Mesendoderm (in vitro differentiated cells): ENCODE measurements around the gene ABHD14A.

Source experiments
- DNase-seq: peaks from one replicate; pipeline ENCODE4 v3.0.0; 2013
- H2AK5ac ChIP-seq: 2 replicates; pipeline ENCODE4 v1.6.1; 2013; ENCODE audit warnings: low read length, inconsistent platforms
- H2BK120ac ChIP-seq: 2 replicates; pipeline ENCODE4 v1.6.1; 2013; ENCODE audit warnings: low read depth, mild to moderate bottlenecking, low read length, moderate library complexity, mixed read lengths
- H2BK15ac ChIP-seq: replicated peaks from 2 replicates; pipeline ENCODE4 v1.6.1; 2013; ENCODE audit warnings: low read depth, mild to moderate bottlenecking, moderate library complexity
- H2BK5ac ChIP-seq: 2 replicates; pipeline ENCODE4 v1.6.1; 2013; ENCODE audit warnings: low read length, inconsistent platforms
- H3K18ac ChIP-seq: 2 replicates; pipeline ENCODE4 v1.6.1; 2013; ENCODE audit warnings: mild to moderate bottlenecking, low read length, mixed read lengths
- H3K23ac ChIP-seq: one replicate; pipeline ENCODE4 v1.6.1; 2013; ENCODE audit warnings: low read length
- H3K27ac ChIP-seq: 2 replicates; pipeline ENCODE4 v1.5.1; 2013; ENCODE audit warnings: low read depth, mild to moderate bottlenecking, inconsistent platforms, low read length, moderate library complexity
- H3K27me3 ChIP-seq: 2 replicates; pipeline ENCODE4 v1.6.1; 2013; ENCODE audit warnings: low read length, control low read depth, mild to moderate bottlenecking, inconsistent platforms; ENCODE audit not compliant: insufficient read depth, poor library complexity
- H3K36me3 ChIP-seq: 2 replicates; pipeline ENCODE4 v1.6.1; 2013; ENCODE audit warnings: low read length, inconsistent platforms; ENCODE audit not compliant: control insufficient read depth, insufficient read depth
- H3K4ac ChIP-seq: one replicate; pipeline ENCODE4 v1.6.1; 2013; ENCODE audit warnings: low read depth, mild to moderate bottlenecking, low read length, moderate library complexity
- H3K4me1 ChIP-seq: 2 replicates; pipeline ENCODE4 v1.6.1; 2013; ENCODE audit warnings: low read depth, low read length, inconsistent platforms; ENCODE audit not compliant: control insufficient read depth
- H3K4me2 ChIP-seq: 2 replicates; pipeline ENCODE4 v1.6.1; 2013; ENCODE audit warnings: low read length
- H3K4me3 ChIP-seq: 2 replicates; pipeline ENCODE4 v1.5.1; 2013; ENCODE audit warnings: mild to moderate bottlenecking, low read length
- H3K56ac ChIP-seq: one replicate; pipeline ENCODE4 v1.6.1; 2013; ENCODE audit warnings: low read length
- H3K79me1 ChIP-seq: 2 replicates; pipeline ENCODE4 v1.6.1; 2013; ENCODE audit warnings: low read length, inconsistent platforms
- H3K79me2 ChIP-seq: 2 replicates; pipeline ENCODE4 v1.6.1; 2013; ENCODE audit warnings: mild to moderate bottlenecking, low read length; ENCODE audit not compliant: control insufficient read depth, insufficient read depth
- H3K9ac ChIP-seq: 2 replicates; pipeline ENCODE4 v1.6.1; 2013; ENCODE audit warnings: low read length, inconsistent platforms
- H4K5ac ChIP-seq: one replicate; pipeline ENCODE4 v1.6.1; 2013; ENCODE audit warnings: low read length
- H4K8ac ChIP-seq: one replicate; pipeline ENCODE4 v1.6.1; 2013; ENCODE audit warnings: low read depth, mild to moderate bottlenecking, control low read depth, low read length, moderate library complexity
- WGBS: extraction: QIAGEN DNeasy Blood & Tissue Kit; methylation state at CpG from one replicate; pipeline ENCODE4 v1.1.7; 2013; ENCODE audit warnings: low lambda C conversion rate, missing lambda C conversion rate; ENCODE audit not compliant: insufficient coverage; ENCODE audit errors: extremely low coverage; 5-methylcytosine and 5-hydroxymethylcytosine counted together

ABHD14A gene

DNA sequence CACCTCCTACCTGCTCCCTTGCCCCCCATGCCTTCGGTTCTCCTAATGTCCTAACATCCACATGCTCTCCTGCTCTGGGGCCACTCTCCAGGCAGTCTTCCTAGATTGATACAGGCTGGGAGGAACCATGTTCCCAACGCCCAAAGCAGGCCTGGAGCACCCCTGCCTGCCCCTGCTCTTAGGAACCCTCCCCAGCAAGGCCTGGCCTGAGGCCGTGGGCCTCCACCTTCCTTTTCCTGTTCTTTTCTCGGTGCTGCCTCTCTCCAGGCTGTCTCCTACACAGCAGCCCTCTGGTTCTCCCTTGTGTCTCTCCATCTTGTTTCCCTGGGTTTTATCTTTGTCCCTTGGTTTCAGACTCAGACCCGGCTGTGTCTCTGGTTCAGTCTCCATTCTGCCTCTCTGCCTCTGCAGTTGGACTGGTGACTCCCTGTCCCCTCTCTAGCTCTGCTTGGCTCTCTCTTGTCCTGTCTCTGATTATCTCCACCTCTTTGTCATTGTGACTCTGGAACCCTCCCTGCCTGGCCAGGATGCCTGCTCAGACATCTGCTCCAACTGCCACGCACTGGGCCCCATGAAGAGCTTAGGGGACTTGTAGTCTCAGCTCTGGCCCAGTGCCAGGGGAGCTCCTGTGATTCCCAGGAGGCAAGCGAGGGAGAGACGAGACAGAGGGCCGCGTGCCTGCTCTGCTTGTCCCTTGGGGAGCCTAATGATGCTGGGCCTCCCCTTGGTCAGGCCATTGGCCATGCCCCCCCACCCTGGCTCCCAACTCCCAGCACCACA lies 46.8 kb downstream of the ABHD14A start:
- Histone ChIP-seq H3K27me3 (no peaks in the 10 kb centered on the region), H3K56ac (no peak overlapping the region), H3K4me1 (no peaks in the 10 kb centered on the region), H3K79me2 (no peaks in the 10 kb centered on the region), H4K8ac (no peak overlapping the region), H3K23ac (peak overlapping the region; percentile 57), H4K5ac (no peak overlapping the region), H3K4me3 (no peak overlapping the region), H2BK120ac (no peak overlapping the region), H3K9ac (no peak overlapping the region), H3K27ac (no peak overlapping the region), H3K4ac (no peak overlapping the region), H2BK5ac (no peak overlapping the region), H3K18ac (no peak overlapping the region), H3K79me1 (no peaks in the 10 kb centered on the region), H2AK5ac (no peak overlapping the region), H2BK15ac (no peak overlapping the region), H3K36me3 (no peaks in the 10 kb centered on the region), H3K4me2 (no peak overlapping the region)
- no CpG with 5 or more reads among the region's 10 CpGs for WGBS
- no peak for DNase-seq

GRCh38 chr3:52022323-52023100 lies 47.6 kb downstream of the ABHD14A start:
- Histone ChIP-seq H3K79me2 (no peaks in the 10 kb centered on the region), H3K4me1 (no peaks in the 10 kb centered on the region), H3K56ac (no peak overlapping the region), H2AK5ac (no peak overlapping the region), H3K27me3 (no peaks in the 10 kb centered on the region), H3K23ac (no peak overlapping the region), H3K27ac (no peak overlapping the region), H3K4me3 (no peak overlapping the region), H2BK5ac (no peak overlapping the region), H3K4ac (no peak overlapping the region), H3K4me2 (no peak overlapping the region), H2BK15ac (no peak overlapping the region), H3K36me3 (no peaks in the 10 kb centered on the region), H3K79me1 (no peaks in the 10 kb centered on the region), H4K5ac (no peak overlapping the region), H3K18ac (no peak overlapping the region), H4K8ac (no peak overlapping the region), H2BK120ac (no peak overlapping the region), H3K9ac (no peak overlapping the region)
- no CpG with 5 or more reads among the region's 20 CpGs for WGBS
- no peak for DNase-seq

GRCh38 chr3:52023101-52023770 lies 48.4 kb downstream of the ABHD14A start:
- Histone ChIP-seq H3K4me3 (no peak overlapping the region), H3K4me1 (no peaks in the 10 kb centered on the region), H4K5ac (no peak overlapping the region), H3K23ac (no peak overlapping the region), H3K4me2 (no peak overlapping the region), H3K27me3 (no peaks in the 10 kb centered on the region), H3K79me1 (no peaks in the 10 kb centered on the region), H2BK15ac (no peak overlapping the region), H3K27ac (no peak overlapping the region), H4K8ac (no peak overlapping the region), H3K18ac (no peak overlapping the region), H2BK5ac (no peak overlapping the region), H3K9ac (no peak overlapping the region), H2AK5ac (no peak overlapping the region), H3K56ac (no peak overlapping the region), H3K36me3 (no peaks in the 10 kb centered on the region), H3K79me2 (no peaks in the 10 kb centered on the region), H3K4ac (no peak overlapping the region), H2BK120ac (no peak overlapping the region)
- no CpG with 5 or more reads among the region's 3 CpGs for WGBS
- DNase-seq, result no peak

GRCh38 chr3:52023860-52024764 lies 49.2 kb downstream of the ABHD14A start:
- Histone ChIP-seq H3K79me2 (no peaks in the 10 kb centered on the region), H3K18ac (no peak overlapping the region), H2BK5ac (no peak overlapping the region), H2BK15ac (no peak overlapping the region), H3K4me3 (no peak overlapping the region), H3K9ac (no peak overlapping the region), H2BK120ac (no peak overlapping the region), H3K56ac (no peak overlapping the region), H3K4me2 (no peak overlapping the region), H3K36me3 (no peaks in the 10 kb centered on the region), H3K23ac (no peak overlapping the region), H3K79me1 (no peaks in the 10 kb centered on the region), H4K5ac (no peak overlapping the region), H3K27ac (no peak overlapping the region), H3K4me1 (no peaks in the 10 kb centered on the region), H3K27me3 (no peaks in the 10 kb centered on the region), H4K8ac (no peak overlapping the region), H3K4ac (no peak overlapping the region), H2AK5ac (no peak overlapping the region)
- no CpG with 5 or more reads among the region's 8 CpGs for WGBS
- DNase-seq, result no peak

GRCh38 chr3:52024765-52025452 lies 50.0 kb downstream of the ABHD14A start:
- no peak overlapping the region for H3K56ac ChIP-seq
- H3K23ac ChIP-seq, result no peak overlapping the region
- no peak overlapping the region for H3K4me2 ChIP-seq
- no peak overlapping the region for H3K18ac ChIP-seq
- H2BK5ac ChIP-seq, result no peak overlapping the region
- H3K27ac ChIP-seq, result no peak overlapping the region
- no peaks in the 10 kb centered on the region for H3K79me1 ChIP-seq
- DNase-seq, result no peak
- no peak overlapping the region for H3K4ac ChIP-seq
- no peaks in the 10 kb centered on the region for H3K4me1 ChIP-seq
- no peak overlapping the region for H3K4me3 ChIP-seq
- WGBS, result no CpG with 5 or more reads among the region's 6 CpGs
- H2AK5ac ChIP-seq, result no peak overlapping the region
- no peaks in the 10 kb centered on the region for H3K36me3 ChIP-seq
- H3K27me3 ChIP-seq, result no peaks in the 10 kb centered on the region
- H2BK15ac ChIP-seq, result no peak overlapping the region
- H3K9ac ChIP-seq, result no peak overlapping the region
- no peak overlapping the region for H4K5ac ChIP-seq
- no peaks in the 10 kb centered on the region for H3K79me2 ChIP-seq
- H2BK120ac ChIP-seq, result no peak overlapping the region
- no peak overlapping the region for H4K8ac ChIP-seq
